Sigmoid colon (tissue), 4 donors: Measurements from ENCODE around the gene PLB1.

ENCODE experiments used
- CTCF ChIP-seq, 4 experiments: fragments of 450-650 bp in 3 of 4; fragments of 200-600 bp in 1 of 4; IDR thresholded peaks; one replicate each; pipeline ENCODE4 v1.5.1; 2016 to 2019; ENCODE audit warnings: antibody characterized with exemption in 4 of 4, mild to moderate bottlenecking in 3 of 4, moderate library complexity in 2 of 4
- EP300 ChIP-seq, 4 donors: sonication (generic); formaldehyde crosslinking; IDR thresholded peaks; one replicate each; pipeline ENCODE4 v1.6.1; 2017; ENCODE audit warnings: antibody characterized with exemption in 4 of 4
- POLR2A ChIP-seq, 2 donors: fragments of 450-650 bp; IDR thresholded peaks; one replicate each; pipeline ENCODE4 v1.6.1; 2016; ENCODE audit warnings: antibody characterized with exemption in 2 of 2, mild to moderate bottlenecking in 2 of 2, moderate library complexity in 2 of 2
- POLR2AphosphoS5 ChIP-seq, 4 donors: sonication (generic); formaldehyde crosslinking; IDR thresholded peaks; one replicate each; pipeline ENCODE4 v1.6.1; 2017; ENCODE audit warnings: antibody characterized with exemption in 4 of 4

- TF ChIP-seq POLR2A (IDR thresholded peaks at IDR 0.05), result no peak
- TF ChIP-seq CTCF (IDR thresholded peaks at IDR 0.05), result no peak
- no peak for TF ChIP-seq EP300 (IDR thresholded peaks at IDR 0.05)
- no peak for TF ChIP-seq POLR2AphosphoS5 (IDR thresholded peaks at IDR 0.05)
These were observed 84.2 kb downstream of the PLB1 start for GRCh38 chr2:28580078-28580477.
